HEK293 (cell line): ENCODE results near the gene TMC3.
A peak's percentile ranks its signal among the peaks of the same experiment; 100 is the strongest.

Experiments used
- BCL11A ChIP-seq: fragments of 450-650 bp; formaldehyde crosslinking; IDR thresholded peaks from 2 replicates; pipeline ENCODE4 v1.5.1; 2016; ENCODE audit warnings: low read depth, missing biosample characterization, missing genetic modification characterization
- FEZF1 ChIP-seq: fragments of 450-650 bp; formaldehyde crosslinking; IDR thresholded peaks from 2 replicates; pipeline ENCODE4 v1.5.1; 2016; ENCODE audit warnings: missing biosample characterization, missing genetic modification characterization
- HOXC10 ChIP-seq: sonication (generic); formaldehyde crosslinking; IDR thresholded peaks from 2 replicates; pipeline ENCODE4 v1.8.1; 2023; ENCODE audit warnings: mild to moderate bottlenecking, missing genetic modification reagents
- KLF10 ChIP-seq: fragments of 450-650 bp; IDR thresholded peaks from 2 replicates; pipeline ENCODE4 v1.5.1; 2018; ENCODE audit warnings: missing biosample characterization, mild to moderate bottlenecking, missing genetic modification characterization
- KLF7 ChIP-seq: fragments of 450-650 bp; formaldehyde crosslinking; IDR thresholded peaks from 2 replicates; pipeline ENCODE4 v1.5.1; 2016; ENCODE audit warnings: missing biosample characterization, missing genetic modification characterization, borderline replicate concordance
- MYNN ChIP-seq: fragments of 450-650 bp; formaldehyde crosslinking; IDR thresholded peaks from 2 replicates; pipeline ENCODE4 v1.5.1; 2016; ENCODE audit warnings: missing biosample characterization, missing genetic modification characterization, borderline replicate concordance
- PBX3 ChIP-seq: sonication (generic); formaldehyde crosslinking; IDR thresholded peaks from 2 replicates; pipeline ENCODE4 v1.8.1; 2022; ENCODE audit warnings: mild to moderate bottlenecking, moderate library complexity, missing genetic modification reagents
- PRDM1 ChIP-seq: fragments of 450-650 bp; formaldehyde crosslinking; IDR thresholded peaks from 2 replicates; pipeline ENCODE4; 2016; ENCODE audit warnings: missing biosample characterization, missing genetic modification characterization
- PRDM6 ChIP-seq: fragments of 450-650 bp; formaldehyde crosslinking; IDR thresholded peaks from 2 replicates; pipeline ENCODE4 v1.5.1; 2017; ENCODE audit warnings: missing biosample characterization, missing genetic modification characterization
- REPIN1 ChIP-seq: fragments of 450-650 bp; formaldehyde crosslinking; IDR thresholded peaks from 2 replicates; pipeline ENCODE4 v1.5.1; 2017; ENCODE audit warnings: missing biosample characterization, missing genetic modification characterization, low read depth
- SETDB1 ChIP-seq: IDR thresholded peaks from one replicate; pipeline ENCODE4 v1.6.1; 2017; ENCODE audit warnings: mild to moderate bottlenecking, low read length, moderate library complexity, mixed read lengths; ENCODE audit not compliant: insufficient read length
- ZBTB17 ChIP-seq: fragments of 450-650 bp; formaldehyde crosslinking; IDR thresholded peaks from 2 replicates; pipeline ENCODE4 v1.5.1; 2016; ENCODE audit warnings: missing biosample characterization, missing genetic modification characterization
- ZBTB20 ChIP-seq: fragments of 450-650 bp; formaldehyde crosslinking; IDR thresholded peaks from 2 replicates; pipeline ENCODE4 v1.5.1; 2016; ENCODE audit warnings: missing biosample characterization, missing genetic modification characterization
- ZBTB48 ChIP-seq: fragments of 450-650 bp; formaldehyde crosslinking; IDR thresholded peaks from 2 replicates; pipeline ENCODE4 v1.5.1; 2016; ENCODE audit warnings: missing biosample characterization, missing genetic modification characterization
- ZBTB6 ChIP-seq: fragments of 450-650 bp; formaldehyde crosslinking; IDR thresholded peaks from 2 replicates; pipeline ENCODE4 v1.5.1; 2017; ENCODE audit warnings: missing biosample characterization, missing genetic modification characterization
- ZNF10 ChIP-seq: fragments of 450-650 bp; formaldehyde crosslinking; IDR thresholded peaks from 2 replicates; pipeline ENCODE4 v1.5.1; 2017; ENCODE audit warnings: missing biosample characterization, missing genetic modification characterization
- ZNF19 ChIP-seq: fragments of 450-650 bp; formaldehyde crosslinking; IDR thresholded peaks from 2 replicates; pipeline ENCODE4; 2016; ENCODE audit warnings: missing biosample characterization, missing genetic modification characterization, low read depth
- ZNF274 ChIP-seq, 2 experiments: fragments of 200-500 bp in 1 of 2; fragments of 450-650 bp in 1 of 2; sonication (Bioruptor generic) in 1 of 2; formaldehyde crosslinking in 1 of 2; IDR thresholded peaks; 2 replicates each; pipeline versions ENCODE4 v1.5.1 to v1.6.1; 2014 to 2016; ENCODE audit warnings: borderline replicate concordance in 1 of 2, inconsistent platforms in 1 of 2, low read length in 1 of 2, missing biosample characterization in 1 of 2, missing genetic modification characterization in 1 of 2
- ZNF335 ChIP-seq: fragments of 450-650 bp; formaldehyde crosslinking; conservative IDR thresholded peaks from 2 replicates; pipeline ENCODE4 v1.5.1; 2016; ENCODE audit warnings: missing biosample characterization, missing genetic modification characterization
- ZNF366 ChIP-seq: fragments of 450-650 bp; formaldehyde crosslinking; conservative IDR thresholded peaks from 2 replicates; pipeline ENCODE4 v1.5.1; 2016; ENCODE audit warnings: missing biosample characterization, missing genetic modification characterization
- ZNF555 ChIP-seq: fragments of 450-650 bp; formaldehyde crosslinking; conservative IDR thresholded peaks from 2 replicates; pipeline ENCODE4 v1.5.1; 2017; ENCODE audit warnings: missing biosample characterization, mild to moderate bottlenecking, missing genetic modification characterization, inconsistent platforms
- ZNF610 ChIP-seq: fragments of 450-650 bp; formaldehyde crosslinking; IDR thresholded peaks from 2 replicates; pipeline ENCODE4 v1.5.1; 2016; ENCODE audit warnings: missing biosample characterization, missing genetic modification characterization, borderline replicate concordance
- ZNF629 ChIP-seq: fragments of 450-650 bp; formaldehyde crosslinking; IDR thresholded peaks from 2 replicates; pipeline ENCODE4 v1.5.1; 2017; ENCODE audit warnings: missing biosample characterization, missing genetic modification characterization
- ZNF768 ChIP-seq: fragments of 450-650 bp; formaldehyde crosslinking; IDR thresholded peaks from 2 replicates; pipeline ENCODE4 v1.5.1; 2018; ENCODE audit warnings: missing biosample characterization, mild to moderate bottlenecking, missing genetic modification characterization
- ZNF777 ChIP-seq: fragments of 450-650 bp; formaldehyde crosslinking; IDR thresholded peaks from 2 replicates; pipeline ENCODE4 v1.5.1; 2017; ENCODE audit warnings: missing biosample characterization, missing genetic modification characterization, borderline replicate concordance
- ZNF785 ChIP-seq: fragments of 450-650 bp; formaldehyde crosslinking; IDR thresholded peaks from 2 replicates; pipeline ENCODE4 v1.5.1; 2016; ENCODE audit warnings: missing biosample characterization, missing genetic modification characterization
- ZNF830 ChIP-seq: fragments of 450-650 bp; IDR thresholded peaks from 2 replicates; pipeline ENCODE4 v1.5.0; 2018; ENCODE audit warnings: missing biosample characterization, missing genetic modification characterization, low read depth, mild to moderate bottlenecking, moderate library complexity
- ZNF837 ChIP-seq: fragments of 450-650 bp; formaldehyde crosslinking; IDR thresholded peaks from 2 replicates; pipeline ENCODE4 v1.5.1; 2016; ENCODE audit warnings: missing biosample characterization, missing genetic modification characterization
- ZNF843 ChIP-seq: fragments of 450-650 bp; formaldehyde crosslinking; IDR thresholded peaks from 2 replicates; pipeline ENCODE4 v1.5.1; 2016; ENCODE audit warnings: missing biosample characterization, missing genetic modification characterization
- TF ChIP-seq, protein P1 (sequence below): fragments of 450-650 bp; formaldehyde crosslinking; IDR thresholded peaks from 2 replicates; pipeline ENCODE4 v1.5.1; 2016; ENCODE audit warnings: missing biosample characterization, missing genetic modification characterization, borderline replicate concordance
- TF ChIP-seq, protein P2 (sequence below): fragments of 450-650 bp; formaldehyde crosslinking; IDR thresholded peaks from 2 replicates; pipeline ENCODE4 v1.5.1; 2016; ENCODE audit warnings: missing biosample characterization, missing genetic modification characterization

TMC3 gene

GRCh38 chr15:81419332-81419943, 45.4 kb upstream of the TMC3 start (continued):
- TF ChIP-seq PRDM6 (tag by site-specific recombination), result peak; percentile 92
- no peak for TF ChIP-seq KLF10 (tag by site-specific recombination)
- TF ChIP-seq, protein P1, sequence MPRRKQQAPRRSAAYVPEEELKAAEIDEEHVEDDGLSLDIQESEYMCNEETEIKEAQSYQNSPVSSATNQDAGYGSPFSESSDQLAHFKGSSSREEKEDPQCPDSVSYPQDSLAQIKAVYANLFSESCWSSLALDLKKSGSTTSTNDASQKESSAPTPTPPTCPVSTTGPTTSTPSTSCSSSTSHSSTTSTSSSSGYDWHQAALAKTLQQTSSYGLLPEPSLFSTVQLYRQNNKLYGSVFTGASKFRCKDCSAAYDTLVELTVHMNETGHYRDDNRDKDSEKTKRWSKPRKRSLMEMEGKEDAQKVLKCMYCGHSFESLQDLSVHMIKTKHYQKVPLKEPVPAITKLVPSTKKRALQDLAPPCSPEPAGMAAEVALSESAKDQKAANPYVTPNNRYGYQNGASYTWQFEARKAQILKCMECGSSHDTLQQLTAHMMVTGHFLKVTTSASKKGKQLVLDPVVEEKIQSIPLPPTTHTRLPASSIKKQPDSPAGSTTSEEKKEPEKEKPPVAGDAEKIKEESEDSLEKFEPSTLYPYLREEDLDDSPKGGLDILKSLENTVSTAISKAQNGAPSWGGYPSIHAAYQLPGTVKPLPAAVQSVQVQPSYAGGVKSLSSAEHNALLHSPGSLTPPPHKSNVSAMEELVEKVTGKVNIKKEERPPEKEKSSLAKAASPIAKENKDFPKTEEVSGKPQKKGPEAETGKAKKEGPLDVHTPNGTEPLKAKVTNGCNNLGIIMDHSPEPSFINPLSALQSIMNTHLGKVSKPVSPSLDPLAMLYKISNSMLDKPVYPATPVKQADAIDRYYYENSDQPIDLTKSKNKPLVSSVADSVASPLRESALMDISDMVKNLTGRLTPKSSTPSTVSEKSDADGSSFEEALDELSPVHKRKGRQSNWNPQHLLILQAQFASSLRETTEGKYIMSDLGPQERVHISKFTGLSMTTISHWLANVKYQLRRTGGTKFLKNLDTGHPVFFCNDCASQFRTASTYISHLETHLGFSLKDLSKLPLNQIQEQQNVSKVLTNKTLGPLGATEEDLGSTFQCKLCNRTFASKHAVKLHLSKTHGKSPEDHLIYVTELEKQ (tag by site-specific recombination), result no peak
- TF ChIP-seq, protein P2, sequence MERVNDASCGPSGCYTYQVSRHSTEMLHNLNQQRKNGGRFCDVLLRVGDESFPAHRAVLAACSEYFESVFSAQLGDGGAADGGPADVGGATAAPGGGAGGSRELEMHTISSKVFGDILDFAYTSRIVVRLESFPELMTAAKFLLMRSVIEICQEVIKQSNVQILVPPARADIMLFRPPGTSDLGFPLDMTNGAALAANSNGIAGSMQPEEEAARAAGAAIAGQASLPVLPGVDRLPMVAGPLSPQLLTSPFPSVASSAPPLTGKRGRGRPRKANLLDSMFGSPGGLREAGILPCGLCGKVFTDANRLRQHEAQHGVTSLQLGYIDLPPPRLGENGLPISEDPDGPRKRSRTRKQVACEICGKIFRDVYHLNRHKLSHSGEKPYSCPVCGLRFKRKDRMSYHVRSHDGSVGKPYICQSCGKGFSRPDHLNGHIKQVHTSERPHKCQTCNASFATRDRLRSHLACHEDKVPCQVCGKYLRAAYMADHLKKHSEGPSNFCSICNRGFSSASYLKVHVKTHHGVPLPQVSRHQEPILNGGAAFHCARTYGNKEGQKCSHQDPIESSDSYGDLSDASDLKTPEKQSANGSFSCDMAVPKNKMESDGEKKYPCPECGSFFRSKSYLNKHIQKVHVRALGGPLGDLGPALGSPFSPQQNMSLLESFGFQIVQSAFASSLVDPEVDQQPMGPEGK (tag by site-specific recombination), result 0 out of 2 replicates have a peak, but pooled peaks have one; percentile 19
- peak; percentile 42 for TF ChIP-seq ZNF335 (tag by site-specific recombination)
- TF ChIP-seq REPIN1 (tag by site-specific recombination), result no peak
- 0 out of 2 replicates have a peak, but pooled peaks have one; percentile 24 for TF ChIP-seq ZNF10 (tag by site-specific recombination)
- no peak for TF ChIP-seq ZNF19 (tag by site-specific recombination)
- no peak for TF ChIP-seq ZNF274 (IDR thresholded peaks at IDR 0.05; ENCODE audit: low read length)
- no peak for TF ChIP-seq ZNF274 (tag by site-specific recombination; IDR thresholded peaks at IDR 0.05; ENCODE audit: borderline replicate concordance)
- TF ChIP-seq ZBTB17 (tag by site-specific recombination), result peak; percentile 92
- peak; percentile 68 for TF ChIP-seq BCL11A (tag by site-specific recombination)
- peak; percentile 17 for TF ChIP-seq SETDB1
- no peak for TF ChIP-seq ZNF777 (tag by site-specific recombination)
- TF ChIP-seq ZBTB6 (tag by site-specific recombination), result no peak
- no peak for TF ChIP-seq ZNF785 (tag by site-specific recombination)
- TF ChIP-seq ZNF610 (tag by site-specific recombination), result no peak
- TF ChIP-seq ZNF830, result no peak
- TF ChIP-seq ZNF629 (tag by site-specific recombination), result peak; percentile 90
- TF ChIP-seq MYNN (tag by site-specific recombination), result peak; percentile 32; the same call in 1 of the 2 replicates
- TF ChIP-seq ZNF837 (tag by site-specific recombination), result no peak
- no peak for TF ChIP-seq ZNF768
- peak; percentile 44; the same call in 1 of the 2 replicates for TF ChIP-seq ZNF843 (tag by site-specific recombination)
- no peak for TF ChIP-seq ZNF555 (tag by site-specific recombination)
- TF ChIP-seq HOXC10 (CRISPR knock-in tag), result no peak
- peak; percentile 87; the same call in 1 of the 2 replicates for TF ChIP-seq ZBTB48 (tag by site-specific recombination)
- TF ChIP-seq FEZF1 (tag by site-specific recombination), result peak; percentile 48; the same call in 1 of the 2 replicates
- TF ChIP-seq PRDM1 (tag by site-specific recombination), result no peak
- TF ChIP-seq PBX3 (CRISPR knock-in tag), result no peak
- TF ChIP-seq KLF7 (tag by site-specific recombination), result no peak
- TF ChIP-seq ZBTB20 (tag by site-specific recombination), result peak; percentile 41
- peak; percentile 62 for TF ChIP-seq ZNF366 (tag by site-specific recombination)
